ENCODE results near the gene LDLRAD3.
"Not testable (repeated sequence)": the region's sequence is repeated elsewhere in the genome, so short reads cannot be mapped to it uniquely, and the experiment has no call there.

DNA sequence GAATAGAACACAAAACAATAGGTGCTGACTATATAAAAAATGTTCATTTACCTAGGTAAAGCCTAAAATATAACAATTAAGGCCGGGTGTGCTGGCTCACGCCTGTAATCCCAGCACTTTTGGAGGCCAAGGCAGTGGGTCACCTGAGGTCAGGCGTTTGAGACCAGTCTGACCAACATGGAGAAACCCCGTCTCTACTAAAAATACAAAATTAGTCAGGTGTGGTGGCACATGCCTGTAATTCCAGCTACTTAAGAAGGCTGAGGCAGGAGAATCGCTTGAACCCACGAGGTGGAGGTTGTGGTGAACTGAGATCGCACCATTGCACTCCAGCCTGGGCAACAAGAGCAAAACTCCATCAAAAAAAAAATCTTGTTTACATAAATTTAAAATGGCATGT is 31.4 kb upstream of the LDLRAD3 start:
- not testable (repeated sequence) for TF ChIP-seq CTCF (conservative IDR thresholded peaks at IDR 0.05; ENCODE audit: low read length); EZH2phosphoT487 (IDR thresholded peaks at IDR 0.05; ENCODE audit: borderline replicate concordance, low read depth, low read length)
